SU-DHL-6 (cell line): Measurements from ENCODE around the gene ELL2.

Experiments
- H2AFZ ChIP-seq: fragments of 200-600 bp; sonication (generic); 2 replicates; pipeline ENCODE4 v1.6.1; 2014; ENCODE audit warnings: low read depth, mild to moderate bottlenecking, moderate library complexity, mixed read lengths, antibody characterized with exemption, low read length; ENCODE audit not compliant: severe bottlenecking
- H3F3A ChIP-seq: fragments of 200-600 bp; shearing (Covaris generic); 2 replicates; pipeline ENCODE4 v1.6.0; 2016; ENCODE audit warnings: antibody characterized with exemption, mild to moderate bottlenecking; ENCODE audit not compliant: insufficient read depth
- H3K27ac ChIP-seq: fragments of 200-600 bp; sonication (generic); 2 replicates; pipeline ENCODE4 v1.5.1; 2016; ENCODE audit warnings: low read depth, mild to moderate bottlenecking, low read length, moderate library complexity, mixed read lengths
- H3K27me3 ChIP-seq: fragments of 200-600 bp; sonication (generic), shearing (Covaris generic); 2 replicates; pipeline ENCODE4 v1.6.0; 2014; ENCODE audit warnings: mild to moderate bottlenecking, low read length
- H3K36me3 ChIP-seq: fragments of 200-600 bp; sonication (generic); 2 replicates; pipeline ENCODE4 v1.6.1; 2014; ENCODE audit warnings: mild to moderate bottlenecking, low read length, mixed read lengths
- H3K4me2 ChIP-seq: fragments of 300-600, 200-600 bp; shearing (Covaris generic), sonication (generic); 2 replicates; pipeline ENCODE4 v1.6.0; 2014; ENCODE audit warnings: low read length, low read depth, mild to moderate bottlenecking; ENCODE audit not compliant: poor library complexity, severe bottlenecking
- H3K4me3 ChIP-seq: fragments of 200-600 bp; sonication (generic); 2 replicates; pipeline ENCODE4 v1.5.1; 2014; ENCODE audit warnings: antibody characterized with exemption, low read length, mild to moderate bottlenecking, mixed read lengths; ENCODE audit not compliant: insufficient read depth, poor library complexity, severe bottlenecking
- H3K79me2 ChIP-seq: fragments of 200-600 bp; sonication (generic); 2 replicates; pipeline ENCODE4 v1.6.1; 2014; ENCODE audit warnings: mild to moderate bottlenecking, low read length, moderate library complexity; ENCODE audit not compliant: insufficient read depth
- H3K9ac ChIP-seq: fragments of 200-600 bp; sonication (generic); 2 replicates; pipeline ENCODE4 v1.7.0; 2014; ENCODE audit warnings: mild to moderate bottlenecking, low read length
- H3K9me2 ChIP-seq: fragments of 200-600 bp; sonication (generic); replicated peaks from 2 replicates; pipeline ENCODE4 v1.6.1; 2014; ENCODE audit warnings: low read length; ENCODE audit not compliant: insufficient read depth
- H3K9me3 ChIP-seq: fragments of 200-600 bp; sonication (generic); 2 replicates; pipeline ENCODE4 v1.6.1; 2014; ENCODE audit warnings: low read length, mixed read lengths; ENCODE audit not compliant: insufficient read depth
- H4K20me1 ChIP-seq: fragments of 200-600 bp; sonication (generic); 2 replicates; pipeline ENCODE4 v1.6.1; 2014; ENCODE audit warnings: low read depth, mild to moderate bottlenecking, antibody characterized with exemption, low read length, moderate library complexity, mixed read lengths
- CTCF ChIP-seq: fragments of 200-600 bp; sonication (generic); IDR thresholded peaks from one replicate; pipeline ENCODE4 v1.5.1; 2017; ENCODE audit warnings: antibody characterized with exemption, mild to moderate bottlenecking, low read length, moderate library complexity; ENCODE audit not compliant: insufficient read depth, poor library complexity, severe bottlenecking
- EZH2phosphoT487 ChIP-seq: fragments of 200-600 bp; sonication (generic), shearing (Covaris generic); conservative IDR thresholded peaks from 2 replicates; pipeline ENCODE4 v1.6.1; 2018; ENCODE audit warnings: mild to moderate bottlenecking, antibody characterized with exemption, low read length, moderate library complexity, mixed read lengths

ELL2 gene

GRCh38 chr5:95931079-95931833 is 30.4 kb downstream of the ELL2 start:
- Histone ChIP-seq H3K4me3 (no peak overlapping the region), H4K20me1 (no peaks in the 10 kb centered on the region; the same call in 1 of the 2 replicates), H3K4me2 (no peak overlapping the region), H3K79me2 (no peaks in the 10 kb centered on the region), H3K27me3 (no peaks in the 10 kb centered on the region), H3K27ac (no peak overlapping the region), H3K9me3 (no peaks in the 10 kb centered on the region), H3K9ac (no peak overlapping the region), H3F3A (no peaks in the 10 kb centered on the region), H3K9me2 (no peaks in the 10 kb centered on the region), H2AFZ (no peak overlapping the region), H3K36me3 (no peaks in the 10 kb centered on the region)
- TF ChIP-seq EZH2phosphoT487 (no peak), CTCF (no peak)

GRCh38 chr5:95930141-95930930 is 31.3 kb downstream of the ELL2 start:
- Histone ChIP-seq H3K27me3 (no peaks in the 10 kb centered on the region), H3K4me2 (no peak overlapping the region), H3K27ac (no peak overlapping the region), H4K20me1 (no peaks in the 10 kb centered on the region; the same call in 1 of the 2 replicates), H3K9me3 (no peaks in the 10 kb centered on the region), H3K9me2 (no peaks in the 10 kb centered on the region), H3K4me3 (no peak overlapping the region), H2AFZ (no peak overlapping the region), H3K36me3 (no peaks in the 10 kb centered on the region), H3F3A (no peaks in the 10 kb centered on the region), H3K79me2 (no peaks in the 10 kb centered on the region), H3K9ac (no peak overlapping the region)
- TF ChIP-seq EZH2phosphoT487 (no peak), CTCF (no peak)

GRCh38 chr5:95928724-95929253 is 32.9 kb downstream of the ELL2 start:
- no peaks in the 10 kb centered on the region for H3F3A ChIP-seq
- no peaks in the 10 kb centered on the region for H3K79me2 ChIP-seq
- no peak overlapping the region for H3K9ac ChIP-seq
- no peaks in the 10 kb centered on the region for H3K9me3 ChIP-seq
- H3K4me3 ChIP-seq: no peak overlapping the region
- H3K4me2 ChIP-seq: no peak overlapping the region
- no peaks in the 10 kb centered on the region for H3K9me2 ChIP-seq
- no peak overlapping the region for H2AFZ ChIP-seq
- H3K27me3 ChIP-seq: no peaks in the 10 kb centered on the region
- TF ChIP-seq CTCF (no peak), EZH2phosphoT487 (no peak)
- no peaks in the 10 kb centered on the region for H3K36me3 ChIP-seq
- H3K27ac ChIP-seq: no peak overlapping the region
- H4K20me1 ChIP-seq: no peaks in the 10 kb centered on the region; the same call in 1 of the 2 replicates
